ENCODE data around the gene COMMD6. TPM values are rescaled to one million over a fixed set of nuclear protein-coding genes. Genes with fewer than 3 reads are reported as not detected.

Gene COMMD6
- total and polyA plus RNA-seq, 2 of the 13 experiments (the other 11 are each of a cell fraction or from before 2014, with no cell fraction given) = 97.0 to 164 TPM

GRCh38 chr13:75549262-75550158 is 11.9 kb upstream of the COMMD6 start, which contains the start of gene UCHL3 (continued):
- no peak for TF ChIP-seq ZNF414 (CRISPR knock-in tag; IDR thresholded peaks at IDR 0.05)
- TF ChIP-seq RBM22 (optimal IDR thresholded peaks at IDR 0.05; ENCODE audit: low read length) = no peak
- TF ChIP-seq ZBTB39 (CRISPR knock-in tag; IDR thresholded peaks at IDR 0.05) = no peak
- peak; percentile 49; the same call in 1 of the 2 replicates for TF ChIP-seq FOXK1 (CRISPR knock-in tag; IDR thresholded peaks at IDR 0.05; ENCODE audit: borderline replicate concordance, low read depth)
- peak; percentile 93 for TF ChIP-seq ARID4A (CRISPR knock-in tag; IDR thresholded peaks at IDR 0.05; ENCODE audit: borderline replicate concordance)
- TF ChIP-seq CCAR2 (optimal IDR thresholded peaks at IDR 0.05; ENCODE audit: low read depth, low read length) = no peak
- TF ChIP-seq ZSCAN22 (CRISPR knock-in tag; IDR thresholded peaks at IDR 0.05) = no peak
- peak; percentile 98 for TF ChIP-seq MAX (IDR thresholded peaks at IDR 0.05)
- 0 out of 2 replicates have a peak, but pooled peaks have one; percentile 84 for TF ChIP-seq ATF7 (IDR thresholded peaks at IDR 0.05)
- no peak for TF ChIP-seq ATF7 (CRISPR knock-in tag; IDR thresholded peaks at IDR 0.05)
- TF ChIP-seq PTBP1 (IDR thresholded peaks at IDR 0.05; ENCODE audit: low read depth, low read length, poor library complexity, severe bottlenecking) = peak; percentile 50
- peak; percentile 40 for TF ChIP-seq SKI (IDR thresholded peaks at IDR 0.05; ENCODE audit: partially characterized antibody)
- no peak for TF ChIP-seq PLRG1 (conservative IDR thresholded peaks at IDR 0.05)
- TF ChIP-seq ZBTB3 (CRISPR knock-in tag; IDR thresholded peaks at IDR 0.05; ENCODE audit: borderline replicate concordance, low read depth) = 0 out of 2 replicates have a peak, but pooled peaks have one; percentile 67
- TF ChIP-seq PAX8 (CRISPR knock-in tag; IDR thresholded peaks at IDR 0.05; ENCODE audit: borderline replicate concordance) = no peak
- TF ChIP-seq ZNF569 (CRISPR knock-in tag; IDR thresholded peaks at IDR 0.05; ENCODE audit: borderline replicate concordance) = no peak; the same call in 1 of the 2 replicates
- 0 out of 2 replicates have a peak, but pooled peaks have one; percentile 56 for TF ChIP-seq AKAP8 (CRISPR knock-in tag; IDR thresholded peaks at IDR 0.05)
- no peak for TF ChIP-seq ZNF543 (CRISPR knock-in tag; IDR thresholded peaks at IDR 0.05)
- TF ChIP-seq GTF3A (CRISPR knock-in tag; conservative IDR thresholded peaks at IDR 0.05) = no peak
- TF ChIP-seq HBP1 (CRISPR knock-in tag; IDR thresholded peaks at IDR 0.05; ENCODE audit: low read depth) = 0 out of 2 replicates have a peak, but pooled peaks have one; percentile 29

Measured in HepG2 (cell line).